WTC11 (cell line): ENCODE data around the gene SLFN5.

Experiments used
- CREM ChIP-seq: sonication (generic); formaldehyde crosslinking; IDR thresholded peaks from 2 replicates; pipeline ENCODE4 v1.8.1; 2022; ENCODE audit warnings: mild to moderate bottlenecking, missing genetic modification reagents, moderate library complexity
- ZNF671 ChIP-seq: fragments of 250-450 bp; sonication (Bioruptor Pico); IDR thresholded peaks from 2 replicates; pipeline ENCODE4 v1.8.0; 2021; ENCODE audit warnings: mild to moderate bottlenecking
- TF ChIP-seq, protein P1 (sequence below): fragments of 200-600 bp; IDR thresholded peaks from 2 replicates; pipeline ENCODE4 v1.8.0; 2022; ENCODE audit warnings: antibody characterized with exemption
- TF ChIP-seq, protein P2 (sequence below): sonication (generic); formaldehyde crosslinking; IDR thresholded peaks from 2 replicates; pipeline ENCODE4 v1.8.1; 2022; ENCODE audit warnings: mild to moderate bottlenecking, moderate library complexity, missing genetic modification reagents
- TF ChIP-seq, protein P3 (sequence below): sonication (generic); formaldehyde crosslinking; IDR thresholded peaks from 2 replicates; pipeline ENCODE4 v1.8.0; 2023; ENCODE audit warnings: missing genetic modification reagents
- TF ChIP-seq, protein P4 (sequence below): sonication (generic); formaldehyde crosslinking; IDR thresholded peaks from 2 replicates; pipeline ENCODE4 v1.8.1; 2023; ENCODE audit warnings: mild to moderate bottlenecking, missing genetic modification reagents
- TF ChIP-seq, protein P5 (sequence below): fragments of 250-450 bp; sonication (Bioruptor Pico); conservative IDR thresholded peaks from 2 replicates; pipeline ENCODE4 v1.9.0; 2021; ENCODE audit warnings: mild to moderate bottlenecking
- TF ChIP-seq, protein P6 (sequence below): sonication (generic); formaldehyde crosslinking; IDR thresholded peaks from 2 replicates; pipeline ENCODE4 v1.8.0; 2022; ENCODE audit warnings: mild to moderate bottlenecking, missing genetic modification reagents

DNA sequence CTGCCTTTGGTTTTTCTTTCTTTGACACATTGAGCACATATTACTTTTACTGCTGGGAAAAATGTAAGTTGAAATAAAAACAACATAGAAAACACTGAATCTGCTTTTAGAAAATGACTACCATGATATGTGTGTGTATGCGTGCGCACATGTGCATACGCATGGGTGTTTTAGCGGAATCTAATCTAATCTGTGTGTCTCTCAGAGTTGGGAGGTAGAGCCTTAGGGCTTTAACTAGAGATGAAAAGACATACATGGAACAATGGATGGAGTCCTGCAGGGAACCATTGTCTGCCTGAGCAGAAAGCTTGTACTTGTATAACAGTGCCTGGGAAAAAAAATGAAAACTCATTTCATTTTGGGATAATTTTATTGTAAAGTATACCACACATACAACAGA lies 12.4 kb downstream of the SLFN5 start:
- TF ChIP-seq, protein P1, sequence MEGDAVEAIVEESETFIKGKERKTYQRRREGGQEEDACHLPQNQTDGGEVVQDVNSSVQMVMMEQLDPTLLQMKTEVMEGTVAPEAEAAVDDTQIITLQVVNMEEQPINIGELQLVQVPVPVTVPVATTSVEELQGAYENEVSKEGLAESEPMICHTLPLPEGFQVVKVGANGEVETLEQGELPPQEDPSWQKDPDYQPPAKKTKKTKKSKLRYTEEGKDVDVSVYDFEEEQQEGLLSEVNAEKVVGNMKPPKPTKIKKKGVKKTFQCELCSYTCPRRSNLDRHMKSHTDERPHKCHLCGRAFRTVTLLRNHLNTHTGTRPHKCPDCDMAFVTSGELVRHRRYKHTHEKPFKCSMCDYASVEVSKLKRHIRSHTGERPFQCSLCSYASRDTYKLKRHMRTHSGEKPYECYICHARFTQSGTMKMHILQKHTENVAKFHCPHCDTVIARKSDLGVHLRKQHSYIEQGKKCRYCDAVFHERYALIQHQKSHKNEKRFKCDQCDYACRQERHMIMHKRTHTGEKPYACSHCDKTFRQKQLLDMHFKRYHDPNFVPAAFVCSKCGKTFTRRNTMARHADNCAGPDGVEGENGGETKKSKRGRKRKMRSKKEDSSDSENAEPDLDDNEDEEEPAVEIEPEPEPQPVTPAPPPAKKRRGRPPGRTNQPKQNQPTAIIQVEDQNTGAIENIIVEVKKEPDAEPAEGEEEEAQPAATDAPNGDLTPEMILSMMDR, result no peak
- TF ChIP-seq, protein P2, sequence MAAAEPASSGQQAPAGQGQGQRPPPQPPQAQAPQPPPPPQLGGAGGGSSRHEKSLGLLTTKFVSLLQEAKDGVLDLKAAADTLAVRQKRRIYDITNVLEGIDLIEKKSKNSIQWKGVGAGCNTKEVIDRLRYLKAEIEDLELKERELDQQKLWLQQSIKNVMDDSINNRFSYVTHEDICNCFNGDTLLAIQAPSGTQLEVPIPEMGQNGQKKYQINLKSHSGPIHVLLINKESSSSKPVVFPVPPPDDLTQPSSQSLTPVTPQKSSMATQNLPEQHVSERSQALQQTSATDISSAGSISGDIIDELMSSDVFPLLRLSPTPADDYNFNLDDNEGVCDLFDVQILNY (CRISPR knock-in tag), result no peak
- TF ChIP-seq, protein P3, sequence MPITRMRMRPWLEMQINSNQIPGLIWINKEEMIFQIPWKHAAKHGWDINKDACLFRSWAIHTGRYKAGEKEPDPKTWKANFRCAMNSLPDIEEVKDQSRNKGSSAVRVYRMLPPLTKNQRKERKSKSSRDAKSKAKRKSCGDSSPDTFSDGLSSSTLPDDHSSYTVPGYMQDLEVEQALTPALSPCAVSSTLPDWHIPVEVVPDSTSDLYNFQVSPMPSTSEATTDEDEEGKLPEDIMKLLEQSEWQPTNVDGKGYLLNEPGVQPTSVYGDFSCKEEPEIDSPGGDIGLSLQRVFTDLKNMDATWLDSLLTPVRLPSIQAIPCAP (CRISPR knock-in tag), result no peak
- TF ChIP-seq ZNF671 (no peak), CREM (CRISPR knock-in tag) (no peak)
- TF ChIP-seq, protein P4, sequence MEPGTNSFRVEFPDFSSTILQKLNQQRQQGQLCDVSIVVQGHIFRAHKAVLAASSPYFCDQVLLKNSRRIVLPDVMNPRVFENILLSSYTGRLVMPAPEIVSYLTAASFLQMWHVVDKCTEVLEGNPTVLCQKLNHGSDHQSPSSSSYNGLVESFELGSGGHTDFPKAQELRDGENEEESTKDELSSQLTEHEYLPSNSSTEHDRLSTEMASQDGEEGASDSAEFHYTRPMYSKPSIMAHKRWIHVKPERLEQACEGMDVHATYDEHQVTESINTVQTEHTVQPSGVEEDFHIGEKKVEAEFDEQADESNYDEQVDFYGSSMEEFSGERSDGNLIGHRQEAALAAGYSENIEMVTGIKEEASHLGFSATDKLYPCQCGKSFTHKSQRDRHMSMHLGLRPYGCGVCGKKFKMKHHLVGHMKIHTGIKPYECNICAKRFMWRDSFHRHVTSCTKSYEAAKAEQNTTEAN (CRISPR knock-in tag), result no peak
- TF ChIP-seq, protein P5, sequence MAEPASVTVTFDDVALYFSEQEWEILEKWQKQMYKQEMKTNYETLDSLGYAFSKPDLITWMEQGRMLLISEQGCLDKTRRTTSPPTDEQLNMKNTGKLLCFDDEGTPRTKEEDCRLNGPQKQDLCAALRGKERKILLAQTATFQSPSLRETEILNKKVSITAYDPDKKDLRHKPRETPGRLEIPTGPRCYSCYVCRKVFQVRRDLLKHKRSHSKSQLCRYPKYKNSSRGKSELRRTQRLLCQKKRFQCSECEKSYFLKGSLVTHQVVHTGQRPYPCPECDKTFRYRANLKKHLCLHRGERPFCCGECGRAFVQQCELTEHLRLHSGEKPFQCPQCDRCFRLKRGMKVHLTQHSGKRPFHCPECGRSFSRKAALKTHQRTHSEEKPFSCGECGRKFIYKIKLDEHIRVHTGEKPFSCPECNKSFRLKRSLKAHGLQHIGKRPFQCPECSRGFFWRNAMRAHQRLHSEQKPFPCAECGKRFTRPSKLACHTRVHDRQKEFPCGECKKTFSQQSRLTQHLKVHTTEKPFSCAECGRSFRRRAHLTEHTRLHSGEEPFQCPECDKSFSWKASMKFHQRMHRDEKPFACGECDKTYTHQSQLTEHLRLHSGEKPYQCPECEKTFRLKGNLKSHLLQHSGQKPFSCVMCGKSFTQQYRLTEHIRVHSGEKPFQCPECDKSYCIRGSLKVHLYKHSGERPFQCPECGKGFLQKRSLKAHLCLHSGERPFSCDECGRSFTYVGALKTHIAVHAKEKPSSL (CRISPR knock-in tag), result no peak
- TF ChIP-seq, protein P6, sequence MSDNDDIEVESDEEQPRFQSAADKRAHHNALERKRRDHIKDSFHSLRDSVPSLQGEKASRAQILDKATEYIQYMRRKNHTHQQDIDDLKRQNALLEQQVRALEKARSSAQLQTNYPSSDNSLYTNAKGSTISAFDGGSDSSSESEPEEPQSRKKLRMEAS (CRISPR knock-in tag), result no peak
